8988T (cell line): ENCODE results near the gene HNF1B.

Experiments
- DNase-seq: peaks from one replicate; pipeline ENCODE4 v3.0.0; 2011

The HNF1B gene

DNA sequence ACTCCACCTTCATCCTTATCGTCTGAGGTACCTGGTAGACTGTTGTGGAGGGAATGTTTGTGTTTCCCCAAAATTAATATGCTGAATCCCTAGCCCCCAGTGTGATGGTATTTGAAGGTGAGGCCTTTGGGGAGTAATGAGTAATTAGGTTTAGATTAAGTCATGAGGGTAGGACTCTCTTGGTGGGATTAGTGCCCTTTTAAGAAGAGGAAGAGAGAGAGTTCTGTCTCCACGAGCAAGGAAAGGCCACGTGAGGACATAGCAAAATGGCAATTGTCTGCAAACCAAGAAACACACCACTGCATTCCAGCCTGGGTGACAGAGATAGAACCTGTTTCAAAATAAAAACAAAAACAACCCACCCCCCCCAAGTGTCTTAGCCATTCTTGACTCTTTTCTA is 80.6 kb downstream of the HNF1B start:
- DNase-seq, result no peak

GRCh38 chr17:37662353-37662752 is 82.5 kb downstream of the HNF1B start:
- no peak for DNase-seq

GRCh38 chr17:37661400-37662014 is 83.4 kb downstream of the HNF1B start:
- no peak for DNase-seq

GRCh38 chr17:37659925-37660324 is 84.9 kb downstream of the HNF1B start:
- DNase-seq, result no peak

DNA sequence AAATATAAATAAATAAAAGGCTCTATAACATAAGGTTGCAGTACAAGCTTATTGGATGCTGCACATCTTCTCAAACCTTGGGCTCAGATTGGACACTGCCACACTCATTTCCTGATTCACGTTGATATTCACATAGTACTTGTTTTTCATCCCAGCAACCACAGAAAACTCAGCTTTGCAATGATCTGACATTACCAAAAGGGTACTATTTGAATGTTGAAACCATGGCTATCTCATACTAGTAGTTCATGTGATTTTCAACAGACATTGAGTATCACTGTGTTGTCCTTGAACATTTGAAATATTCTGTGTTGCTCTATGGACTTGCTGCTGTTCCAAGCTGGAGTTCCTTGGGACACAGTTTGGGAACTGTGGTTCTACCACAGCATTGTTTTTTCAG is 87.7 kb downstream of the HNF1B start:
- no peak for DNase-seq

GRCh38 chr17:37651849-37652248 is 93.0 kb downstream of the HNF1B start:
- DNase-seq, result no peak

DNA sequence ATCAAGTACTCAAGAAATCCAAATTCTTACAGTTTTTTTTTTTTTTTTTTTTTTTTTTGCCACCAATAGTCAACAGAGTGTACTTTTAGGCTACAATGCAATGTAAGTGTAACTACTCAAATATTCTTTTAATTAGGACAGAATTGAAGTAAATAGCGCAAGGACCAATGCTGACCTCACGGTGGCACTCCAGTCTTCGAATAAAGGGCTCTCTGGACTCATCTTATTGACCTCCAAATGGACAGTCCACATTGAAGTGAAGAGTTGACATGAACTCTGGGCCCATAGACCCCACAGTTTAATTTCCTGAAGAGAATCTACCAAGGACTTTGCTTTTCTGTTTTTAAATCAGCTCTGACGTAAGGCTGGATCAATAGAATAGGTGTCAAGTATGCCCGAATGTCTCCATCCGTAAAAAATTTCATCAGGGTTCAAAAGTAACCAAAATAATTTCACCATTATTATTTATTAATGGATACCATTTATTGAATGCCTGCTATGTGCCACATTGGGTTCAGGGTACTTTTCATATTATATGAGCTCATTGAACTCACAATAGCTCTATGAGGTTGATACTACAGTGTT is 94.3 kb downstream of the HNF1B start:
- no peak for DNase-seq

DNA sequence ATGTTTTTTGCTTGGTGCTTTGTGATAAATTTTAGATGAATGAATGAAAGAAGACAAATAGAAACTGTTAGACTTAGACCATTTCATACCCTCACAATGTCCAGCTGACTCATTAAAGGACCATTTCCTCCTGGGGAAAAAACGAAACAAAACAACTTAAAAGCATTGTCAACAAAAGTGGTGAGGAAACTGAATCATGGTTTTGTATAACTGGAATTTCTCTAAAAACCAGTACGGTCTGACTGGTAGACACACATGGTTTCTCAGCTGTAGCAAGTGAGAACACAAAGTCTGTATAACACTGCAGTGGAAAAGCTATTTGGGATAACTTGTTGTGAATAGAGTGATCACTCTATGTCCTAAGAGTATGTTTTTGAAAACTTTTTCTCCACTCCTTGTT is 96.3 kb downstream of the HNF1B start:
- no peak for DNase-seq

- DNase-seq, result no peak
Measured at GRCh38 chr17:37647856-37648255, 97.0 kb downstream of the HNF1B start.

DNA sequence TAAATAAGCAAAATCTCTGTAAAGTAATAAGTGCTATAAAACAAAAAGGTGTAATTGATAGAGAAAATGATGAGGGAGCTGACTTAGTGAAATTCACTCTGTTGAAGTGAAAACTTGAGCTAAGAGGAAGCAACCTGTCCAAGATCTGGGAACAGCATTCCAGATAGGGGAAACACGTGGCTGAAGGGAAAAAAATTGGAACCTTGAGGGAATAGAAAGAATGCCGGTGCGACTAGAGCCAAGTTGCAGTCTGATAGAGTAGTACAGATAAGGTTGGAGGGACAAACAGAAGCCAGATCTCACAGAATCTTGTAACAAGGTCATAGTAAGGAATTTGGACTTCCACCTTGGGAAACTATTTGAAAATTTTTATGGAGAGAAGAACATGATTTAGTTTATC is 101.0 kb downstream of the HNF1B start:
- no peak for DNase-seq

DNA sequence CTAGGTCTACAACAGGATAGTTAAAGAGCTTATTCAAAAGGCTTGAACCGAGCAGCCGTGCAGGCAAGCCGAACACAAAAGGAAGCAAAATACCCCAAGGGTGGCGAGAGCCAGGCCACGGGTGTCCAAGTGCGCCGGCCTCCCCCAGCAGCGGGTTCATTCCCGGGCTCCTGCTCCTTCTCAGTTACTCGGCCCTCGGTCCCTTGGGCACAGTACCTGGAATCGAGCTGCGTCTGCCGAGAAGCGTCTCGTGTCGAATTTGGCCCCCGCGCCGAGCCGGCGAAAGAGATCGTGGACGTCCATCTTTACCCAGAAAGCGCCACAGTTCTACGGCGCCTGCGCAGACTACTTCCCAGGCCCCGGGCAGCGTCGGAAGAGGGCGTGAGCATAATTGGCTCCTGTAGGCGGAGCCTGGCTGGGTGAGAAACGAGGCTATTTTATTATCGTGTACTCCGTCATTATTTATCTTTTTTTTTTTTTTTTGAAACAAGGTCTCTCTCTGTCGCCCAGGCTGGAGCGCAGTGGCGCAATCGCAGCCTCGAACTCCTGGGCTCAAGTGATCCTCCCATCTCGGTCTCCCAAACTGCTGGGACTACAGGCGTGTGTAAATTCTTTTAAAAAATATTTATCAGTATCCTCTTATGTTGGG is 101.6 kb downstream of the HNF1B start, which contains the start of gene DDX52:
Gene DDX52 (minus strand): TSS at position 329 of the 649 bp plus-strand sequence. CDS start 26 bp downstream, at position 303.
- peak; percentile 49 for DNase-seq

GRCh38 chr17:37642681-37643080 is 102.2 kb downstream of the HNF1B start:
- DNase-seq, result no peak

DNA sequence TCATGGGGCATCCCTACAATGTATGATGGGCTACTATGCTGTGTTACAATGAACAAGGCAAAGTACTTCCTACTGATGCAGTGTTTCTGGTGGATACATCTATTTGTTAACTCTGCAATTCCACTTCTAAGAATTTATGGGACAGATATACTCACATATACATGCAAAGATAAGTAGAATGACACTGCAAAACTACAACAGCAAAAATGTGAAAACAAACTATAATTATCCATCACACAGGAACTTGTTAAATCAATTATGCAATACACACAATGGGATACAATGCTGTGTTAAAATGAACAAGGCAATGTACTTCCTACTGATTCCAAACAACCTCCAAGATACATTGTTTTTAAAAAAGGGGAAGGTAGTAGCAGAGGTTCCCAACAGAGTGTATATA is 104.8 kb downstream of the HNF1B start:
- DNase-seq, result no peak

GRCh38 chr17:37637956-37638355 is 106.9 kb downstream of the HNF1B start:
- DNase-seq, result no peak
